HEK293T (cell line): ENCODE data around the gene ULK1.

ENCODE experiments used
- CTCF ChIA-PET: fragments of 350-600 bp; formaldehyde crosslinking; extraction: SDS; loops from one replicate; lab custom pipeline; 2021; ENCODE audit warnings: antibody characterized with exemption, inconsistent platforms; lab: Yijun Ruan, JAX
- POLR2A ChIA-PET: fragments of 350-600 bp; formaldehyde crosslinking; extraction: SDS; loops from one replicate; lab custom pipeline; 2020; ENCODE audit warnings: antibody characterized with exemption, inconsistent platforms; lab: Yijun Ruan, JAX
- DNase-seq: peaks from one replicate; pipeline ENCODE4 v3.0.0; 2012; ENCODE audit warnings: mixed read lengths; ENCODE audit errors: extremely low spot score
- ARNT ChIP-seq: fragments of 450-650 bp; IDR thresholded peaks from 2 replicates; pipeline ENCODE4 v1.6.1; 2017; ENCODE audit warnings: mild to moderate bottlenecking
- BHLHE40 ChIP-seq: fragments of 450-650 bp; IDR thresholded peaks from 2 replicates; pipeline ENCODE4 v1.6.1; 2016; ENCODE audit warnings: mild to moderate bottlenecking, moderate library complexity, borderline replicate concordance
- CTBP1 ChIP-seq: fragments of 450-650 bp; IDR thresholded peaks from 2 replicates; pipeline ENCODE4 v1.6.1; 2016; ENCODE audit warnings: borderline replicate concordance
- ELF4 ChIP-seq: fragments of 450-650 bp; IDR thresholded peaks from 2 replicates; pipeline ENCODE4 v1.6.1; 2017; ENCODE audit warnings: antibody characterized with exemption
- FOXA1 ChIP-seq: fragments of 450-650 bp; IDR thresholded peaks from 2 replicates; pipeline ENCODE4 v1.6.1; 2016; ENCODE audit warnings: mild to moderate bottlenecking
- FOXK2 ChIP-seq: fragments of 450-650 bp; IDR thresholded peaks from 2 replicates; pipeline ENCODE4 v1.6.1; 2016; ENCODE audit warnings: mild to moderate bottlenecking
- FOXM1 ChIP-seq: fragments of 450-650 bp; IDR thresholded peaks from 2 replicates; pipeline ENCODE4 v1.6.1; 2017; ENCODE audit warnings: mild to moderate bottlenecking, borderline replicate concordance
- HDGF ChIP-seq: fragments of 450-650 bp; IDR thresholded peaks from 2 replicates; pipeline ENCODE4 v1.6.1; 2017; ENCODE audit warnings: antibody characterized with exemption, borderline replicate concordance
- L3MBTL2 ChIP-seq: fragments of 450-650 bp; conservative IDR thresholded peaks from 2 replicates; pipeline ENCODE4 v1.6.1; 2016; ENCODE audit warnings: mild to moderate bottlenecking
- LEF1 ChIP-seq: fragments of 450-650 bp; IDR thresholded peaks from 2 replicates; pipeline ENCODE4 v1.6.1; 2017; ENCODE audit warnings: mild to moderate bottlenecking, borderline replicate concordance
- NFRKB ChIP-seq: fragments of 450-650 bp; IDR thresholded peaks from 2 replicates; pipeline ENCODE4 v1.6.1; 2016; ENCODE audit warnings: mild to moderate bottlenecking, moderate library complexity
- PKNOX1 ChIP-seq: fragments of 450-650 bp; IDR thresholded peaks from 2 replicates; pipeline ENCODE4 v1.6.1; 2016
- SP1 ChIP-seq: fragments of 450-650 bp; IDR thresholded peaks from 2 replicates; pipeline ENCODE4 v1.6.1; 2017
- SUZ12 ChIP-seq: fragments of 450-650 bp; IDR thresholded peaks from 2 replicates; pipeline ENCODE4 v1.6.1; 2016; ENCODE audit warnings: mild to moderate bottlenecking
- TARDBP ChIP-seq: fragments of 450-650 bp; IDR thresholded peaks from 2 replicates; pipeline ENCODE4 v1.6.1; 2016
- ZNF384 ChIP-seq: fragments of 450-650 bp; IDR thresholded peaks from 2 replicates; pipeline ENCODE4 v1.6.1; 2016

ULK1 gene

GRCh38 chr12:131905630-131906091 is 11.2 kb downstream of the ULK1 start:
- POLR2A ChIA-PET: no interaction called here
- TF ChIP-seq LEF1 (no peak), FOXM1 (no peak), CTBP1 (no peak), SUZ12 (no peak), ZNF384 (no peak), HDGF (no peak), L3MBTL2 (no peak), FOXK2 (no peak), ELF4 (no peak), ARNT (no peak)
- no peak for DNase-seq
- CTCF ChIA-PET: no interaction called here

- TF ChIP-seq TARDBP (no peak), CTBP1 (no peak), ELF4 (no peak), HDGF (no peak), PKNOX1 (no peak)
- POLR2A ChIA-PET: no interaction called here
- no peak for DNase-seq
- CTCF ChIA-PET: no interaction called here
Measured at GRCh38 chr12:131907379-131908091, 13.1 kb downstream of the ULK1 start.

- TF ChIP-seq FOXK2: no peak
- no peak for TF ChIP-seq L3MBTL2
- TF ChIP-seq BHLHE40: no peak
- TF ChIP-seq SUZ12: no peak
- no peak for TF ChIP-seq PKNOX1
- no peak for TF ChIP-seq HDGF
- TF ChIP-seq NFRKB: no peak
- TF ChIP-seq CTBP1: no peak
- TF ChIP-seq ZNF384: no peak
- TF ChIP-seq TARDBP: no peak
- TF ChIP-seq SP1: no peak
- no peak for TF ChIP-seq FOXM1
- TF ChIP-seq FOXA1: no peak
- TF ChIP-seq LEF1: no peak
- TF ChIP-seq ARNT: no peak
- no peak for TF ChIP-seq ELF4
- no peak for DNase-seq
- ChIA-PET POLR2A (no interaction called here), CTCF (no interaction called here)
Measured at GRCh38 chr12:131908092-131909080, 14.0 kb downstream of the ULK1 start.

GRCh38 chr12:131909081-131909751 is 14.8 kb downstream of the ULK1 start:
- POLR2A ChIA-PET: no interaction called here

More at GRCh38 chr12:131909081-131909751, 14.8 kb downstream of the ULK1 start:
- no peak for DNase-seq
- CTCF ChIA-PET: no interaction called here
- TF ChIP-seq BHLHE40 (no peak), L3MBTL2 (no peak), HDGF (no peak), TARDBP (no peak), ZNF384 (no peak), FOXK2 (no peak), ARNT (no peak), FOXA1 (no peak), NFRKB (no peak), PKNOX1 (no peak), FOXM1 (no peak), LEF1 (no peak), SUZ12 (no peak), CTBP1 (no peak), SP1 (no peak), ELF4 (no peak)
